ENCODE measurements around the gene PLEKHG4B. TPM values are rescaled to one million over a fixed set of nuclear protein-coding genes. Genes with fewer than 3 reads are reported as not detected.

Gene PLEKHG4B
- total and polyA plus RNA-seq, 2 of the 8 experiments (the other 6 are each of a cell fraction or from before 2014, with no cell fraction given), result 31.1 to 43.6 TPM

- TF ChIP-seq NANOG (IDR thresholded peaks at IDR 0.05; ENCODE audit: insufficient read depth, low read depth, low read length, poor library complexity, severe bottlenecking), result no peak
Measured at GRCh38 chr5:160921-161802, 69.2 kb downstream of the PLEKHG4B start (continued).
